Chondrocyte (in vitro differentiated cells): Measurements from ENCODE around the gene RERE. TPM values are rescaled to one million over a fixed set of nuclear protein-coding genes. Genes with fewer than 3 reads are reported as not detected.

Source experiments
- DNase-seq: peaks from one replicate; pipeline ENCODE4 v3.0.0; 2021; ENCODE audit warnings: mixed read lengths, low spot score
- H3K27ac Mint-ChIP-seq: one replicate; pipeline ENCODE4 v1.8.0; 2021; ENCODE audit warnings: mild to moderate bottlenecking, moderate library complexity, mixed read lengths; ENCODE audit not compliant: unreplicated experiment
- H3K27me3 Mint-ChIP-seq: 2 replicates; pipeline ENCODE4 v1.8.0; 2021; ENCODE audit warnings: low read depth, mixed read lengths
- H3K36me3 Mint-ChIP-seq: 2 replicates; pipeline ENCODE4 v1.8.0; 2021; ENCODE audit warnings: low read depth, mixed read lengths
- H3K4me1 Mint-ChIP-seq: 2 replicates; pipeline ENCODE4 v1.8.0; 2021; ENCODE audit warnings: low read depth, mild to moderate bottlenecking, mixed read lengths
- H3K4me3 Mint-ChIP-seq: one replicate; pipeline ENCODE4 v1.8.0; 2021; ENCODE audit warnings: mild to moderate bottlenecking, moderate library complexity, mixed read lengths; ENCODE audit not compliant: unreplicated experiment
- H3K9me3 Mint-ChIP-seq: 2 replicates; pipeline ENCODE4 v1.8.0; 2021; ENCODE audit warnings: low read depth, mixed read lengths
- CTCF ChIP-seq: fragments of 200-600 bp; sonication (generic); IDR thresholded peaks from 2 replicates; pipeline ENCODE4 v1.5.0; 2021; ENCODE audit warnings: antibody characterized with exemption, mild to moderate bottlenecking, moderate library complexity
- total RNA-seq: library from RNA; stranded (reverse); gene quantifications from 3 replicates; pipeline ENCODE4 v1.2.1, GENCODE V29; 2021

Gene RERE
- total RNA-seq, 1 donor from 2014 or later, result 64.9 TPM

- H3K9me3 Mint-ChIP-seq, result no peaks in the 10 kb centered on the region
- H3K4me1 Mint-ChIP-seq, result peaks cover 21% of the 10 kb centered on the region
- H3K27ac Mint-ChIP-seq, result no peak overlapping the region
- no peak for TF ChIP-seq CTCF
- no peaks in the 10 kb centered on the region for H3K27me3 Mint-ChIP-seq
- H3K36me3 Mint-ChIP-seq, result no peaks in the 10 kb centered on the region
- DNase-seq, result no peak
- no peak overlapping the region for H3K4me3 Mint-ChIP-seq
These were observed 152.6 kb downstream of the RERE start for GRCh38 chr1:8664887-8665286.

GRCh38 chr1:8663915-8664329, 153.5 kb downstream of the RERE start:
- no peaks in the 10 kb centered on the region for H3K27me3 Mint-ChIP-seq
- peaks cover 22% of the 10 kb centered on the region for H3K4me1 Mint-ChIP-seq

GRCh38 chr1:8663090-8663802, 154.2 kb downstream of the RERE start:
- H3K36me3 Mint-ChIP-seq, result no peaks in the 10 kb centered on the region
- no peak overlapping the region for H3K4me3 Mint-ChIP-seq
- no peaks in the 10 kb centered on the region for H3K27me3 Mint-ChIP-seq
- TF ChIP-seq CTCF, result no peak
- no peaks in the 10 kb centered on the region for H3K9me3 Mint-ChIP-seq
- H3K27ac Mint-ChIP-seq, result no peak overlapping the region
- no peak for DNase-seq
- peaks cover 20% of the 10 kb centered on the region for H3K4me1 Mint-ChIP-seq

More at GRCh38 chr1:8663915-8664329, 153.5 kb downstream of the RERE start:
- H3K4me3 Mint-ChIP-seq, result no peak overlapping the region
- H3K36me3 Mint-ChIP-seq, result no peaks in the 10 kb centered on the region
- DNase-seq, result no peak
- no peak for TF ChIP-seq CTCF
- H3K9me3 Mint-ChIP-seq, result no peaks in the 10 kb centered on the region
- H3K27ac Mint-ChIP-seq, result no peak overlapping the region

- DNase-seq, result no peak
- no peak overlapping the region for H3K4me3 Mint-ChIP-seq
- H3K27me3 Mint-ChIP-seq, result no peaks in the 10 kb centered on the region
- peaks cover 17% of the 10 kb centered on the region for H3K4me1 Mint-ChIP-seq
- H3K36me3 Mint-ChIP-seq, result no peaks in the 10 kb centered on the region
- TF ChIP-seq CTCF, result no peak
- H3K27ac Mint-ChIP-seq, result peak overlapping the region; percentile 18
- H3K9me3 Mint-ChIP-seq, result no peaks in the 10 kb centered on the region
These were observed 154.9 kb downstream of the RERE start for GRCh38 chr1:8662380-8663072.

GRCh38 chr1:8661185-8662110, 156.0 kb downstream of the RERE start:
- H3K4me3 Mint-ChIP-seq, result no peak overlapping the region

More at GRCh38 chr1:8661185-8662110, 156.0 kb downstream of the RERE start:
- no peaks in the 10 kb centered on the region for H3K9me3 Mint-ChIP-seq
- no peak overlapping the region for H3K27ac Mint-ChIP-seq
- H3K27me3 Mint-ChIP-seq, result no peaks in the 10 kb centered on the region
- no peaks in the 10 kb centered on the region for H3K36me3 Mint-ChIP-seq
- H3K4me1 Mint-ChIP-seq, result peaks cover 16% of the 10 kb centered on the region
- no peak for TF ChIP-seq CTCF
- no peak for DNase-seq
